NK-92 (cell line): ENCODE measurements around the gene ACOT9.
"Not testable (repeated sequence)": the region's sequence is repeated elsewhere in the genome, so short reads cannot be mapped to it uniquely, and the experiment has no call there.

Experiments used
- DNase-seq: peaks from one replicate; lab custom pipeline; 2025; ENCODE audit not compliant: unreplicated experiment; lab: John Stamatoyannopoulos, UW

Gene ACOT9

DNA sequence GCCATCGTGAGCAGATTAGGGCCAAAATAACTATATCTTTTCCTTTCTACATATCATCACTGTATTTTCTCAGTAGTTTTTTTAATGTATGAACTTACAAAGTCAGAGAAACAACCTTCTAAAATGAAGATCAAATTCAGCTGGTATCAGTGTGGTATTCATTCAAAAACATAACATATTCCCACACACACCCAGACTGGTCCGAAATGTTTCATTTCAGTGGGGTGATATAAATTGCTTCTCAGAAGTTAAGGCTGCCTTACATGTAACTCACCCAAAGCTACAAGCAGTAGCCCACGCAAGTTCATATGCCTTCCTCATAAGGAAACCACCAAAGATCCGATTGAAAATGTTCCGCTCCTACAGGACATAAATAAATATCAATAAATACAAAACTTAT lies 37.8 kb downstream of the ACOT9 start:
- DNase-seq = no peak

GRCh38 chrX:23704673-23705206 lies 38.3 kb downstream of the ACOT9 start:
- no peak for DNase-seq

- no peak for DNase-seq
Measured at GRCh38 chrX:23699636-23700194, 43.4 kb downstream of the ACOT9 start.

DNA sequence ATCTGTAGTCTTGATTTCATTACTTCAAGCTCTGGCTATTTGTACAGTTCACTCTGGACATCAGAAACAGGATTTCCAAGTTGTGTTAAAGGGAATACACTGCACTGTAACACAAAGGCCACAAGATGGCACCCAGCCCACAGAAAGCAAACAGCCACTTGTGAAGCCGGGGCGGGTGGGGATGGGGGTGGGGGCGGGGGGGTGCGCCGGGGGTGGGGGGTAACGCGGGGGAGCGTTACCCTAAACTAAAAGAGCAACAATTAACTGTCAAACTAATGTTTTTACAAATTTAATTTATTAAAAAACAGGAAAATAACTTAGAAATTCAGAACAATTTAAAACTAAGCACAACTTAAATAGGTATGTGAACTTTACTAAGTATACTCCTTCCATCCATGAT lies 48.5 kb downstream of the ACOT9 start:
- no peak for DNase-seq

- DNase-seq = no peak
Measured at GRCh38 chrX:23692166-23692565, 50.9 kb downstream of the ACOT9 start.

GRCh38 chrX:23676486-23676885 lies 66.6 kb downstream of the ACOT9 start:
- DNase-seq = not testable (repeated sequence)

GRCh38 chrX:23673108-23673507 lies 70.0 kb downstream of the ACOT9 start:
- DNase-seq = no peak

GRCh38 chrX:23670528-23670927 lies 72.5 kb downstream of the ACOT9 start:
- DNase-seq = no peak

- no peak for DNase-seq
Measured at GRCh38 chrX:23668335-23668734, 74.7 kb downstream of the ACOT9 start.

DNA sequence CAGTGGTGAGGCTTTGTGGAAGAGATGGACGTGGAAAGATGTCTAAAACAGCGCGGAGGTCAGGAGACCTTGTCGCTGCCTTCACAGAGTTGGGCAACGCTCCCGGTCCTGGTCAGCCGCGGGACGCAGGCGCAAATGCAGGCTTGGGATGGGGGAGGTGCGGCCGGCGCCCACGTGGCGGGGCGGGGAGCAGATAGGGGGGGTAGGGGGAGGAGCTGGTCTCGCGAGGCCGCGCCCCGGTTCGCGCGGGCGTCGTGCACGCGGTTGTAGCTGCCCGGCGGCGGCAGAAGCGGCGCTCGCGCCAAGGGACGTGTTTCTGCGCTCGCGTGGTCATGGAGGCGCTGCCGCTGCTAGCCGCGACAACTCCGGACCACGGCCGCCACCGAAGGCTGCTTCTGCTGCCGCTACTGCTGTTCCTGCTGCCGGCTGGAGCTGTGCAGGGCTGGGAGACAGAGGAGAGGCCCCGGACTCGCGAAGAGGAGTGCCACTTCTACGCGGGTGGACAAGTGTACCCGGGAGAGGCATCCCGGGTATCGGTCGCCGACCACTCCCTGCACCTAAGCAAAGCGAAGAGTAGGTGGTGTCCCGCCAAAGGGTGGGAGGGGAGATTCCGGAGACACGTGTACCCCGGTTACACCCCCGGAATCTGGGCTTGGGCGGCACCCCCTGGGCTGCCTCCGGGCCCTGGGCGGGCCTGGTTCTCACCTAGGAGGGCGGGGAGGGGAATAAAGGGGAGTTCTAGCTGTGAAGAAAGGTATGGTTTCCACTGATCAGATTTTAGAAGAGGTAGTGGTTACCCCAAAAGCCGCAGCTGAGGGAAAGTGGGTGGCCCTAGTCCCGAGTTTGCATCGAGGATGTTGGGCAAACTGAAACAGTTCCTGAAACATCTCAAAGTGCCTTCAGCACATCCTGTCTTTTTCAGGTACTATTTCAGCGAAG lies 75.6 kb downstream of the ACOT9 start, which contains the start of gene PRDX4:
PRDX4 (plus strand) TSS at position 255 of the 939 bp plus-strand sequence; CDS start at position 333, 78 bp downstream.
- DNase-seq = no peak

DNA sequence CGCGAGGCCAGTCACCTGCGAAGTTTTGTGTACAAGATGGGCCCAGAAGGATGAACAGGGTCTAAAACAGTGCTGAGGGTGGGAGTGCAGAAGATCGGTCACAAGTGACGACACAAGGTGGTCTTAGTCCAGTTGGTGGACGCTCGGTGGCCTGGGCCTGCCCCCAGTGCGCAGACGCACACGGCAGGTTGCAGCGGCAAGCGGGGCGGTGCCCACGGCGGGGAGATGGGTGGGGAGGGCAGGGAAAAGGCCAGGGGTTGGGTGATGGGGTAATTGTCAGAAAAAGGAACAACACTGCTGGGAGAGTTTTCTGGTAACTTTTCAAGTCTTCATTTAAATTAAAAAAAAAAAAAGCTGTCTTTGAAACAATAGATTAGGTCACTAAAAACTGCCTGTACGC lies 76.8 kb downstream of the ACOT9 start:
- no peak for DNase-seq

GRCh38 chrX:23664496-23664895 lies 78.6 kb downstream of the ACOT9 start:
- no peak for DNase-seq

DNA sequence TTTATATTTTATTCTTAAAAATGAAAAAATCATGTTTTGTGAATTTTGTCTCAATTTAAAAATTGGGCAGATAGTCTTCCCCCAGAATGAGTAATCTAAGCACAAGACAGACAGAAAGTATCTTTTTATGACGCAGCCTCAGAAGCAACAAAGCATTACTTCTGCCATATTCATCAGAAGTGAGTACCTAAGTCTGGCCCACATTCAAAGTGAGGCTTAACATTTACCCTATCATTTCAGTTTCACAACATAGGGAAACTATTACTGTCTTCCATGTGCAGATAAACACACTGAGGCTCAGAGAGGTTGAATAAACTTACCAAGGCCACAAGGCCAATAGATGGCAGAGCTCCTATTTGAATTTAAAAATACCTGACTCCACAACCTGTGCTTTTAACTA lies 80.2 kb downstream of the ACOT9 start:
- DNase-seq = no peak

- DNase-seq = no peak
Measured at GRCh38 chrX:23662187-23662586, 80.9 kb downstream of the ACOT9 start.

GRCh38 chrX:23661671-23662070 lies 81.4 kb downstream of the ACOT9 start:
- no peak for DNase-seq

DNA sequence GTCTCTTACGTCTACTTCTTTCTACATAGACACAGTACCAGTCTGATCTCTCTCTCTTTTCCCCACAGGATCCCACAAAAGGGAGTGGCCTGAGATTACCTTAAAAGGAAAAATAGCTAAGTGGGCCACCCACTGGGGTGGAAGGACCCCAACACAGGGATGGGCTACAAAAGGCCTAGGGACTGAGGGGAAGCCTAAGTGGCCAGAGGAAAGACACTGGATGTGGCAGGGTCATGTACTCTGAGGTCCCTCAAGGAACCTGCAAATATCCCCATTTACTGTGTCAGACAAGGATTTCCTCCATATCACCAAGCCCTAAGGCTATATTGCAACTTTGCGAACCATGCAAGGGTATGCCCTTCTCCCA lies 82.3 kb downstream of the ACOT9 start:
- DNase-seq = no peak

GRCh38 chrX:23660083-23660765 lies 82.9 kb downstream of the ACOT9 start:
- DNase-seq = not testable (repeated sequence)

DNA sequence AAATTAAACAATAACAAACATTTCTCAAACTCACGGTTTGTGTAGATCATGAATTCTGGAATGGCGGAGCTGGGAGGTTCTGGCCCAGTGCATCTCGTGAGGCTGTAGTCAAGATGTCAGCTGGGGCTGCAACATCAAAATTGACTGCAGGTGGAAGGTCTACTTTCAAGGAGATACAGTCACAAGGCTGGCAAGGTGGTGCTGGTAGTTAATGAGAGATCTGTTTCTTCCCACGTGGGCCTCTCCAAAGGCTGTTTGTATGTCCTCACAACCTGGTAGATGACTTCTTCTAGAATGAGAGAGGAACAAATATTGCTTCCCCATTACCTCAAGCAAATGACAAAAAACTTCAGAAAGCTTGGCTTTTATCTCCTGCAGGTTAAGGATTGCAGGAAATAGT lies 83.7 kb downstream of the ACOT9 start:
- DNase-seq = no peak

- DNase-seq = no peak
Measured at GRCh38 chrX:23656684-23657083, 86.4 kb downstream of the ACOT9 start.

DNA sequence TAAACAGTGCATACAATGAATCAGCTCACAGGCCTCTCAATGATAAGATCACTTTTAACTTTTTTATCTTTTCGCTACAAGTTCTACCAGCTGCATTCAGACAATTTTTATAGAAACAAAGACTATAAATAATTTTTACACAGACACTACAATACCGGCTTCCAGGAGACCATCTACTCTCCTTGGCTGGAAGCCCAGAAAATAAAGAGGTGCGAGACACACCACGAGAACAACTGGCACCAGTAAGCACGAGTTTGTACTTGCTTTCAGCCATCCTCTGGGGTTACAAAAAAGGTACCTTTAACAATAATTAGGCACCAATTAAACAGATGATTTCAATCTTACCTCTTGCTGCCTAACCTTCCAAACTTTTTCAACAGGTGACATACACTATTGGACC lies 87.0 kb downstream of the ACOT9 start:
- DNase-seq = no peak
